Measurements from ENCODE around the gene ZFHX2.

ZFHX2 gene

GRCh38 chr14:23470947-23471346 is 80.6 kb downstream of the ZFHX2 start:
- DNase-seq (ENCODE audit: low spot score) (no peak), FAIRE-seq (no peak)
